ENCODE data around the gene CASP5.
A peak's percentile ranks its signal among the peaks of the same experiment; 100 is the strongest.

Gene CASP5

GRCh38 chr11:104957280-104957679, 65.7 kb downstream of the CASP5 start:
- no peaks in the 10 kb centered on the region for H3K9me3 ChIP-seq (ENCODE audit: low read length)
- no peaks in the 10 kb centered on the region for H3K4me1 ChIP-seq (ENCODE audit: insufficient read depth, low read length, severe bottlenecking)
- no peaks in the 10 kb centered on the region for H3F3A ChIP-seq (ENCODE audit: insufficient read depth, low read length)
- no peak overlapping the region for H2AFZ ChIP-seq (ENCODE audit: low read length)
- H3K4me3 ChIP-seq (ENCODE audit: low read depth, low read length, poor library complexity, severe bottlenecking) = no peak overlapping the region
- TF ChIP-seq CTCF (IDR thresholded peaks at IDR 0.05; ENCODE audit: low read length) (no peak), EZH2 (IDR thresholded peaks at IDR 0.05; ENCODE audit: borderline replicate concordance, low read length) (no peak)
- H4K20me1 ChIP-seq (ENCODE audit: insufficient read depth, low read length) = no peaks in the 10 kb centered on the region
- H3K27ac ChIP-seq (ENCODE audit: low read depth, low read length, poor library complexity, severe bottlenecking) = no peak overlapping the region
- H3K9ac ChIP-seq (ENCODE audit: low read length) = no peak overlapping the region
- H3K36me3 ChIP-seq (ENCODE audit: insufficient read depth, low read length) = no peaks in the 10 kb centered on the region
- H3K4me2 ChIP-seq (ENCODE audit: low read length) = no peak overlapping the region
- H3K27me3 ChIP-seq (ENCODE audit: insufficient read depth, low read length) = no peaks in the 10 kb centered on the region
- no peaks in the 10 kb centered on the region for H3K79me2 ChIP-seq (ENCODE audit: insufficient read depth, low read length)
- no peaks in the 10 kb centered on the region for H3K9me2 ChIP-seq (ENCODE audit: low read depth, low read length)

GRCh38 chr11:104956528-104956927, 66.4 kb downstream of the CASP5 start:
- H3K27ac ChIP-seq (ENCODE audit: low read depth, low read length, poor library complexity, severe bottlenecking) = no peak overlapping the region
- no peaks in the 10 kb centered on the region for H3K79me2 ChIP-seq (ENCODE audit: insufficient read depth, low read length)
- no peaks in the 10 kb centered on the region for H3K9me3 ChIP-seq (ENCODE audit: low read length)
- H3K9ac ChIP-seq (ENCODE audit: low read length) = no peak overlapping the region
- H4K20me1 ChIP-seq (ENCODE audit: insufficient read depth, low read length) = no peaks in the 10 kb centered on the region
- H3K36me3 ChIP-seq (ENCODE audit: insufficient read depth, low read length) = no peaks in the 10 kb centered on the region
- no peaks in the 10 kb centered on the region for H3K4me1 ChIP-seq (ENCODE audit: insufficient read depth, low read length, severe bottlenecking)
- no peak overlapping the region for H3K4me2 ChIP-seq (ENCODE audit: low read length)
- H3K9me2 ChIP-seq (ENCODE audit: low read depth, low read length) = no peaks in the 10 kb centered on the region
- H2AFZ ChIP-seq (ENCODE audit: low read length) = no peak overlapping the region
- no peak overlapping the region for H3K4me3 ChIP-seq (ENCODE audit: low read depth, low read length, poor library complexity, severe bottlenecking)
- no peaks in the 10 kb centered on the region for H3F3A ChIP-seq (ENCODE audit: insufficient read depth, low read length)
- TF ChIP-seq EZH2 (IDR thresholded peaks at IDR 0.05; ENCODE audit: borderline replicate concordance, low read length) = no peak
- no peak for TF ChIP-seq CTCF (IDR thresholded peaks at IDR 0.05; ENCODE audit: low read length)
- no peaks in the 10 kb centered on the region for H3K27me3 ChIP-seq (ENCODE audit: insufficient read depth, low read length)

- H3K9ac ChIP-seq (ENCODE audit: low read length) = no peak overlapping the region
These were observed 76.1 kb downstream of the CASP5 start for GRCh38 chr11:104946907-104947306.

More at GRCh38 chr11:104946907-104947306, 76.1 kb downstream of the CASP5 start:
- no peaks in the 10 kb centered on the region for H3K36me3 ChIP-seq (ENCODE audit: insufficient read depth, low read length)
- H3K79me2 ChIP-seq (ENCODE audit: insufficient read depth, low read length) = no peaks in the 10 kb centered on the region
- H2AFZ ChIP-seq (ENCODE audit: low read length) = no peak overlapping the region
- no peaks in the 10 kb centered on the region for H3K9me3 ChIP-seq (ENCODE audit: low read length)
- no peak overlapping the region for H3K4me2 ChIP-seq (ENCODE audit: low read length)
- H3K27ac ChIP-seq (ENCODE audit: low read depth, low read length, poor library complexity, severe bottlenecking) = no peak overlapping the region
- H3K4me3 ChIP-seq (ENCODE audit: low read depth, low read length, poor library complexity, severe bottlenecking) = no peak overlapping the region
- H3K4me1 ChIP-seq (ENCODE audit: insufficient read depth, low read length, severe bottlenecking) = no peaks in the 10 kb centered on the region
- H4K20me1 ChIP-seq (ENCODE audit: insufficient read depth, low read length) = no peaks in the 10 kb centered on the region
- TF ChIP-seq CTCF (IDR thresholded peaks at IDR 0.05; ENCODE audit: low read length) (peak; percentile 57), EZH2 (IDR thresholded peaks at IDR 0.05; ENCODE audit: borderline replicate concordance, low read length) (no peak)
- H3K9me2 ChIP-seq (ENCODE audit: low read depth, low read length) = no peaks in the 10 kb centered on the region
- no peaks in the 10 kb centered on the region for H3F3A ChIP-seq (ENCODE audit: insufficient read depth, low read length)
- no peaks in the 10 kb centered on the region for H3K27me3 ChIP-seq (ENCODE audit: insufficient read depth, low read length)
